CD4-positive, alpha-beta T cell treated with Interleukin-6 at 100 ng/mL for 8 hours (primary cell): ENCODE results near the gene CCDC179.

Experiments
- DNase-seq: peaks from one replicate; pipeline ENCODE4 v3.0.0-alpha.2; 2020; ENCODE audit warnings: mixed read lengths, low spot score

CCDC179 gene

DNA sequence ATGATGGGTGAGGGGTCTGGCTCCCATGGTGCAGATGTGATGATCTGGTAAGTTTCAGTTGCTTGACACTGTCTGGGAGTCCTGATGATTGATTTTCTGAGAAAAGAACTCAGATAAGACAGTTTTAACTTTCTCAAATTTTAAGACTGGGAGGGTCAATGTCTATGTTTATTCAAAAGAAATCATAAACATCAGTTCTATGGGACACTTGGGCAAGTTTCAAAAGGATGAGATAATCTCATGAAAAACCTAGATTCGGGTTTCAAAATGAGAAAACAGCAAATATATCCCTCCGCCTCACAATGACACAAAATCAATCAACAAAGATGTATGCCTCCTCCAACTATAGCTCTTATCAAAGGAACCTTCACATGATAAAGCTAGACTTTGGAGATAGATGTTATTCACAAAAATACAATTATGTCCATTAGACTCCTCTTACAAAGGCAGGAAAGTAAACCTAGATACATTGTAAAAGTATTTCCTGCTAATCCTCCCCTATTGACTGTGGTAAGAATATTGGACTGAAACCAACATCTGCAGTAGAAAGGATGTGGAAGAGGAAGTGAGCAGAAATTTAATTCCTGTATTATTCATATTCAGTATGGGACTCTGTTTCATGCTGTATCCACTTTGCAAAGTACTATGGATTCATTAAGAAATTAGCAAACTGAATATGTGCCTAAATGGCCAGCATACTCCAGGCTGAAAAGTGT lies 52.3 kb downstream of the CCDC179 start:
- no peak for DNase-seq

DNA sequence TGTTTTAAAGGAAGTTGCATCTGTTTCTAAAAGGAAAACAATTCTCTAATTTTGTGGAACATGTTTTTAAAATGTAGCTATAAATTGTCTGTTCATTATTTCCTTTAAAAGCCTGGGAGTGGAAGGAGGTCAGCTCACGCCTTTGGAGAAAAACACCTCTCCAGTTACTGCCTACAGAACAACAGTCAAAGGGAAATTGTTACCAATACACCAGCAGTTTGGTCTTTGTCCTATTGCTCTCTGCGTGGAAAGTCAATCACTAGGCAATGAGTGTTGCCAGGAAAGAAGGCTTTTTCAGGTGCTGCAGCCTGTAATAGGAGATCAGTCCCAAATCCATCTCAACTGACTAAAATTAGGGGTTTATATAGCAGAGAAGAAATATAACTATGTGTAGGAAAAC lies 52.9 kb downstream of the CCDC179 start:
- DNase-seq = no peak

DNA sequence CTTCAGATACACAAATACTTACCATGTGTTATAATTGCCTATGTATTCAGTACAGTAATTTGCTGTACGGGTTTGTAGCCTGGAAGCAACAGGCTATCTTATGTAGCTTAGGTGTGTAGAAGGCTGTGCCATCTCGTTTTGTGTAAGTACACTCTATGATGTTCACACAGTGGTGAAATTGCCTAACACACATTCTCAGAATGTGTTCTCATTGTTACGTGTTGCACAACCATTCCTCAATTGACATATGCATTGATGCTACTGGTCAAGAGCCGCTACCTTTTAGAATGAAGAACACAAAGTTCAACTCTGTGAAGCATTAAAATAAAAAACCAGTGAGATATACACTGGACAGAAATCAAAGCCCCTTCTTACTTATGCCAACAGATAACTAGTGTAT lies 57.4 kb downstream of the CCDC179 start:
- no peak for DNase-seq

DNA sequence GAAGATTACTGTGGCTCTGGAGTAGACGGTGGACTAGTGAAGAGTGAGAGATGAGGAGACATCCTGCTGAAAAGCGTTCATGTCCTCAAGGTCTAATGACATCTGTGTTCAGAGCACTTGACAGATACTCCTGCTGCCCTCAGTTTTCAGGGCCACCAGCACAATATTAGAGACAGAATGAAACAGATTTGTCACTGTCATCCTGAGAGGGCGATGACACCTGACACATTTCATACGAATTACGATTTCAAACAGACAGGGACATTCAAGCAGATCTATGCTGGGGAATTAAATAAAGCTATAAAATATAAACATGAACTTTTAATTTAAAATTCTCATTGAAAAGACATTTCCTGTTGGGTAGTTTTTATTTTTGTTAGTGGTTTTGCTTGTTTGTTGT lies 59.8 kb downstream of the CCDC179 start:
- DNase-seq = no peak

DNA sequence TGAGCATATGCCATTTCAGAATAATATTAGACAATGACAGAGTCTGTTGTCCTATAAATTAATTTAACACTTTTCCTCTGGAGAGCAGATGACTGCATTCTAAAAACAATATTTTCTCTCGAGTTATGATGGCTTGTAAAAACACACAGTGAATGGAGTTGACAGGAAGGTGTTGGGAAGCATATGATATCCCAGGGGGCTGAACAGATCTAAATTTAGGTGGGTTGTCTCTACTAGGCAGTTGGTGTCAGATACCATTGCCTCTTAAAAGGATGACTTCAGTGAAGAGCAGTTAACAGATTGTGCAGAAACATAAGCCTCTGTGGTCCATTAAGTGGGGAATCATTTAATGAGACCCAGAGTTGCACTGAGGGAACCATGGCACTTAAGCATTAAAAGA lies 61.4 kb downstream of the CCDC179 start:
- DNase-seq = no peak

DNA sequence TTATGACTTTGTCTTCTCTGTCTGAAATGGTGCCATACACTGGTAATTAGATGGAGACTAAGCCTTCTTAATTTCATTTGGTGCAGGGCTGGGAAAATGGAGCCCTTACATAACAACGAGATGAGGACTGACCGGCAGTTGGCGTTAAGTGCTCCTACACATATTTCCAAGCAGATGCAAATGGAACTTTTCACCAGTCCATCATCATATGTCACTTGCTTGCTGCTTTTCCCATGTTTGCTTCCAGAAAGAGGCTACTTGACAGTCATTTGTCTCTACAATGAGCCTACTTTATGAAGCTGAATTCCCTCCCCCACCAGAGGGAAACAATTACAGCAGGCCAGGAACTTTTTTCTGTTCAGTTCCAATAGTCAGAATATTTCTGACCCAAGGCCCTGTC lies 63.2 kb downstream of the CCDC179 start:
- DNase-seq = no peak
